Testis (tissue), 3 donors: ENCODE measurements around the gene IL36RN. TPM values are rescaled to one million over a fixed set of nuclear protein-coding genes. Genes with fewer than 3 reads are reported as not detected.

Source experiments
- DNase-seq: peaks from one replicate; pipeline ENCODE4 v3.0.0-alpha.2; 2019
- H3K27ac ChIP-seq, 2 donors: fragments of 200-600 bp; sonication (generic); one replicate each; pipeline ENCODE4 v1.5.1; 2019
- H3K27me3 ChIP-seq: fragments of 200-600 bp; sonication (generic); one replicate; pipeline ENCODE4 v1.5.1; 2019
- H3K36me3 ChIP-seq: fragments of 200-600 bp; sonication (generic); one replicate; pipeline ENCODE4 v1.5.1; 2017; ENCODE audit warnings: low read depth; ENCODE audit errors: missing control alignments
- H3K4me1 ChIP-seq: fragments of 200-600 bp; sonication (generic); one replicate; pipeline ENCODE4 v1.5.1; 2019
- H3K4me3 ChIP-seq, 2 donors: fragments of 200-600 bp; sonication (generic); one replicate each; pipeline ENCODE4 v1.5.1; 2017 to 2019
- H3K9me3 ChIP-seq: fragments of 200-600 bp; sonication (generic); one replicate; pipeline ENCODE4 v1.5.1; 2017
- CTCF ChIP-seq, 3 experiments: fragments of 450-650 bp in 2 of 3; fragments of 200-600 bp in 1 of 3; sonication (generic) in 1 of 3; IDR thresholded peaks; one replicate each; pipeline ENCODE4 v1.5.1; 2016 to 2019; ENCODE audit warnings: antibody characterized with exemption in 3 of 3, mild to moderate bottlenecking in 2 of 3, moderate library complexity in 1 of 3
- POLR2A ChIP-seq: fragments of 450-650 bp; IDR thresholded peaks from one replicate; pipeline ENCODE4 v1.6.1; 2017; ENCODE audit warnings: antibody characterized with exemption, mild to moderate bottlenecking, moderate library complexity
- WGBS, 2 donors: methylation state at CpG; one replicate each; pipeline ENCODE4 v1.1.5; 2018; 5-methylcytosine and 5-hydroxymethylcytosine counted together
- intact Hi-C: fragments of 100-400 bp; cut with DNase I; formaldehyde crosslinking; loops from one replicate; pipeline ENCODE4 v1.15.1; 2023; ENCODE audit warnings: low total_unique reads
- polyA plus RNA-seq: library from polyadenylated mRNA; stranded (reverse); fragments of 350-450 nt; fragmentation: Illumina TruSeq; extraction: RNeasy Lipid Tissue Mini Kit (QIAGEN cat#74804); gene quantifications from one replicate; pipeline ENCODE4 v1.2.3, GENCODE V29; 2014; ENCODE audit warnings: low read depth, low replicate concordance; ENCODE audit not compliant: insufficient read depth
- total RNA-seq, 2 donors: library from RNA; depleted of rRNA; stranded (reverse); fragments of >200 nt; gene quantifications; one replicate each; pipeline ENCODE4 v1.2.3, GENCODE V29; 2016

IL36RN gene
- total and polyA plus RNA-seq, 3 donors from 2014 or later, result not detected

GRCh38 chr2:113061896-113062770 is 3.1 kb downstream of the IL36RN start:
- intact Hi-C loops, result no loop called here
- Histone ChIP-seq H3K4me3 (no peak overlapping the region), H3K27me3 (no peaks in the 10 kb centered on the region), H3K9me3 (no peaks in the 10 kb centered on the region), H3K36me3 (no peaks in the 10 kb centered on the region), H3K27ac (no peak overlapping the region), H3K4me1 (no peaks in the 10 kb centered on the region)
- 89 to 92% methylated on average over 6 to 18 of the region's 18 CpGs for WGBS, 2 donors
- no peak for DNase-seq
- TF ChIP-seq CTCF (IDR thresholded peaks at IDR 0.05) (no peak), POLR2A (no peak)

DNA sequence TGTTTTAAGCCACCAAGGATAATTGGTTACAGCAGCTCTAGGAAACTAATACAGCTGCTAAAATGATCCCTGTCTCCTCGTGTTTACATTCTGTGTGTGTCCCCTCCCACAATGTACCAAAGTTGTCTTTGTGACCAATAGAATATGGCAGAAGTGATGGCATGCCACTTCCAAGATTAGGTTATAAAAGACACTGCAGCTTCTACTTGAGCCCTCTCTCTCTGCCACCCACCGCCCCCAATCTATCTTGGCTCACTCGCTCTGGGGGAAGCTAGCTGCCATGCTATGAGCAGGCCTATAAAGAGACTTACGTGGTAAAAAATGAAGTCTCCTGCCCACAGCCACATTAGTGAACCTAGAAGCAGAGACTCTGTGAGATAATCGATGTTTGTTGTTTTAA is 5.3 kb downstream of the IL36RN start:
- DNase-seq, result no peak
- TF ChIP-seq POLR2A (no peak), CTCF (IDR thresholded peaks at IDR 0.05) (no peak)
- no peaks in the 10 kb centered on the region for H3K36me3 ChIP-seq
- no peak overlapping the region for H3K27ac ChIP-seq
- intact Hi-C loops, result no loop called here
- H3K27me3 ChIP-seq, result no peaks in the 10 kb centered on the region
- H3K9me3 ChIP-seq, result no peaks in the 10 kb centered on the region
- no peaks in the 10 kb centered on the region for H3K4me1 ChIP-seq
- no peak overlapping the region for H3K4me3 ChIP-seq
- 66 to 89% methylated on average over 5 of the region's 5 CpGs for WGBS, 2 donors

DNA sequence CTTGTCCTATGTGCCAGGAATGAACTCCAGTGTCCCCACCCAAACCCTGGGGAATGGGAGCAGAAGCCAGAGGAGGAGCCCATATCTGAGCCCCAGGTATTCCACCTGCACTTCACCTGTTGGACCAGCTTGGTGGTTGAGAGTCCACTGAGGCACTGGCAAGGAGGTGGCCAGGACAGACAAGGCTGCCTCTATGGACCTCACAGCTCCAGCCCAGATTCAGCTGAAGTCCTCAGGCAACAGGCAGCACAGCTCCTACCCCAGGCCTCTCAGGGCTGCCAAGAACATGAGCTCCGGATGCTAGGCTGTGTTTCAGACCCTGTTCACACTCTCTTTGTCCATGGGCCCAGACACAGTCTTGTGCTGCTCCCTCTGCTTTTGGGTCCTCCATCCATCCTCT is 5.9 kb downstream of the IL36RN start:
- H3K36me3 ChIP-seq, result no peaks in the 10 kb centered on the region
- H3K9me3 ChIP-seq, result no peaks in the 10 kb centered on the region
- no peaks in the 10 kb centered on the region for H3K27me3 ChIP-seq
- H3K4me3 ChIP-seq, result no peak overlapping the region
- WGBS, 2 donors, result 92 to 100% methylated on average over 1 of the region's 1 CpG
- no peak overlapping the region for H3K27ac ChIP-seq
- H3K4me1 ChIP-seq, result no peaks in the 10 kb centered on the region
- intact Hi-C loops, result no loop called here
- TF ChIP-seq POLR2A, result no peak
- no peak for TF ChIP-seq CTCF (IDR thresholded peaks at IDR 0.05)
- DNase-seq, result no peak

- no peak for DNase-seq
- Histone ChIP-seq H3K9me3 (no peaks in the 10 kb centered on the region), H3K27me3 (no peaks in the 10 kb centered on the region), H3K4me3 (no peak within 1 kb of the TSS), H3K4me1 (no peaks in the 10 kb centered on the region), H3K36me3 (no peaks in the 10 kb centered on the region), H3K27ac (no peak within 1 kb of the TSS)
- TF ChIP-seq POLR2A (no peak), CTCF (IDR thresholded peaks at IDR 0.05) (no peak)
- intact Hi-C loops, result no loop called here
- WGBS, 2 donors, result 89 to 93% methylated on average over 3 of the region's 3 CpGs
These were observed 8.7 kb downstream of the IL36RN start, which contains the start of gene IL1F10 for GRCh38 chr2:113067681-113068080. IL1F10 (plus strand) TSS chr2:113067970; CDS start chr2:113072739, 4,769 bp downstream.

- Histone ChIP-seq H3K9me3 (no peaks in the 10 kb centered on the region), H3K4me1 (no peaks in the 10 kb centered on the region), H3K4me3 (no peak overlapping the region), H3K36me3 (no peaks in the 10 kb centered on the region), H3K27ac (no peak overlapping the region), H3K27me3 (no peaks in the 10 kb centered on the region)
- TF ChIP-seq CTCF (IDR thresholded peaks at IDR 0.05), result no peak
- TF ChIP-seq POLR2A, result no peak
- DNase-seq, result no peak
- WGBS, 2 donors, result 85 to 89% methylated on average over 2 of the region's 2 CpGs
- intact Hi-C loops, result no loop called here
These were observed 9.3 kb downstream of the IL36RN start for GRCh38 chr2:113068249-113068648.
